Suprapubic skin (tissue), 3 donors: Measurements from ENCODE around the gene PHACTR1.

Experiments
- EP300 ChIP-seq: sonication (generic); formaldehyde crosslinking; IDR thresholded peaks from one replicate; pipeline ENCODE4 v1.6.1; 2017; ENCODE audit warnings: antibody characterized with exemption
- POLR2A ChIP-seq, 2 donors: fragments of 450-650 bp; IDR thresholded peaks; one replicate each; pipeline ENCODE4 v1.6.1; 2017; ENCODE audit warnings: antibody characterized with exemption in 2 of 2, mild to moderate bottlenecking in 2 of 2, moderate library complexity in 2 of 2
- TF ChIP-seq, protein P1 (sequence below), 2 donors: fragments of 200-600 bp in 1 of 2; fragments of 450-650 bp in 1 of 2; sonication (generic) in 1 of 2; IDR thresholded peaks; one replicate each; pipeline ENCODE4 v1.5.1; 2016 to 2019; ENCODE audit warnings: antibody characterized with exemption in 2 of 2, mild to moderate bottlenecking in 1 of 2, moderate library complexity in 1 of 2

- no peak for TF ChIP-seq POLR2A (IDR thresholded peaks at IDR 0.05)
- TF ChIP-seq, protein P1, sequence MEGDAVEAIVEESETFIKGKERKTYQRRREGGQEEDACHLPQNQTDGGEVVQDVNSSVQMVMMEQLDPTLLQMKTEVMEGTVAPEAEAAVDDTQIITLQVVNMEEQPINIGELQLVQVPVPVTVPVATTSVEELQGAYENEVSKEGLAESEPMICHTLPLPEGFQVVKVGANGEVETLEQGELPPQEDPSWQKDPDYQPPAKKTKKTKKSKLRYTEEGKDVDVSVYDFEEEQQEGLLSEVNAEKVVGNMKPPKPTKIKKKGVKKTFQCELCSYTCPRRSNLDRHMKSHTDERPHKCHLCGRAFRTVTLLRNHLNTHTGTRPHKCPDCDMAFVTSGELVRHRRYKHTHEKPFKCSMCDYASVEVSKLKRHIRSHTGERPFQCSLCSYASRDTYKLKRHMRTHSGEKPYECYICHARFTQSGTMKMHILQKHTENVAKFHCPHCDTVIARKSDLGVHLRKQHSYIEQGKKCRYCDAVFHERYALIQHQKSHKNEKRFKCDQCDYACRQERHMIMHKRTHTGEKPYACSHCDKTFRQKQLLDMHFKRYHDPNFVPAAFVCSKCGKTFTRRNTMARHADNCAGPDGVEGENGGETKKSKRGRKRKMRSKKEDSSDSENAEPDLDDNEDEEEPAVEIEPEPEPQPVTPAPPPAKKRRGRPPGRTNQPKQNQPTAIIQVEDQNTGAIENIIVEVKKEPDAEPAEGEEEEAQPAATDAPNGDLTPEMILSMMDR (IDR thresholded peaks at IDR 0.05) = no peak
- no peak for TF ChIP-seq EP300
These were observed 556.8 kb downstream of the PHACTR1 start for GRCh38 chr6:13273202-13273930.
